Uterus (tissue), 4 donors: ENCODE data around the gene DMD. TPM values are rescaled to one million over a fixed set of nuclear protein-coding genes. Genes with fewer than 3 reads are reported as not detected.
A peak's percentile ranks its signal among the peaks of the same experiment; 100 is the strongest.
"Not testable (repeated sequence)": the region's sequence is repeated elsewhere in the genome, so short reads cannot be mapped to it uniquely, and the experiment has no call there.

Experiments used
- DNase-seq, 2 donors: peaks; one replicate each; pipeline ENCODE4 v3.0.0-alpha.2; 2019 to 2020
- H3K27ac ChIP-seq, 2 donors: fragments of 200-600 bp; sonication (generic); 1 replicate in 1 of 2; 2 replicates in 1 of 2; pipeline ENCODE4 v1.5.1; 2016 to 2018
- H3K27me3 ChIP-seq, 2 donors: fragments of 200-600 bp; sonication (generic); one replicate each; pipeline ENCODE4 v1.5.1; 2018 to 2019; ENCODE audit warnings: control low read depth in 1 of 2
- H3K36me3 ChIP-seq, 2 donors: fragments of 200-600 bp; sonication (generic); one replicate each; pipeline ENCODE4 v1.5.1; 2019; ENCODE audit warnings: control low read depth in 1 of 2
- H3K4me1 ChIP-seq, 2 donors: fragments of 200-600 bp; sonication (generic); one replicate each; pipeline ENCODE4 v1.5.1; 2018 to 2019; ENCODE audit warnings: control low read depth in 1 of 2
- H3K4me3 ChIP-seq, 2 donors: fragments of 200-600 bp; sonication (generic); 1 replicate in 1 of 2; 2 replicates in 1 of 2; pipeline ENCODE4 v1.5.1; 2018 to 2019; ENCODE audit warnings: mild to moderate bottlenecking in 1 of 2
- H3K9me3 ChIP-seq, 2 donors: fragments of 200-600 bp; sonication (generic); one replicate each; pipeline ENCODE4 v1.5.1; 2019; ENCODE audit warnings: control low read depth in 1 of 2
- POLR2A ChIP-seq, 2 donors: fragments of 450-650 bp; IDR thresholded peaks; one replicate each; pipeline ENCODE4 v1.6.1; 2016; ENCODE audit warnings: antibody characterized with exemption in 2 of 2, mild to moderate bottlenecking in 1 of 2, moderate library complexity in 1 of 2
- intact Hi-C: fragments of 100-400 bp; cut with DNase I; formaldehyde crosslinking; loops from one replicate; pipeline ENCODE4 v1.15.1; 2023; ENCODE audit warnings: low total_unique reads
- total RNA-seq, 4 donors: library from RNA; depleted of rRNA in 3 of 4; stranded (reverse); fragments of >200 nt in 3 of 4; gene quantifications; one replicate each; pipeline versions ENCODE4 v1.1.0 to v1.2.4, GENCODE V29; 2014 to 2023
- TF ChIP-seq, protein P1 (sequence below), 4 experiments: fragments of 200-600 bp in 2 of 4; fragments of 450-650 bp in 2 of 4; sonication (generic) in 2 of 4; IDR thresholded peaks; one replicate each; pipeline ENCODE4 v1.5.1; 2016 to 2019; ENCODE audit warnings: antibody characterized with exemption in 4 of 4, mild to moderate bottlenecking in 2 of 4, moderate library complexity in 1 of 4
- donor health status: DM: yes; HTN: yes; CAD: no.

Gene DMD
- total RNA-seq, 4 donors from 2014 or later: 73.8 to 147 (median 97.8) TPM

GRCh38 chrX:33194289-33194688 lies 17.1 kb downstream of the DMD start:
- no peak for DNase-seq
- Histone ChIP-seq H3K9me3 (no peaks in the 10 kb centered on the region), H3K36me3 (no peaks in the 10 kb centered on the region), H3K27me3 (no peaks in the 10 kb centered on the region), H3K4me3 (no peak overlapping the region), H3K4me1 (no peaks in the 10 kb centered on the region), H3K27ac (no peak overlapping the region)
- intact Hi-C loops: no loop called here
- TF ChIP-seq, protein P1, sequence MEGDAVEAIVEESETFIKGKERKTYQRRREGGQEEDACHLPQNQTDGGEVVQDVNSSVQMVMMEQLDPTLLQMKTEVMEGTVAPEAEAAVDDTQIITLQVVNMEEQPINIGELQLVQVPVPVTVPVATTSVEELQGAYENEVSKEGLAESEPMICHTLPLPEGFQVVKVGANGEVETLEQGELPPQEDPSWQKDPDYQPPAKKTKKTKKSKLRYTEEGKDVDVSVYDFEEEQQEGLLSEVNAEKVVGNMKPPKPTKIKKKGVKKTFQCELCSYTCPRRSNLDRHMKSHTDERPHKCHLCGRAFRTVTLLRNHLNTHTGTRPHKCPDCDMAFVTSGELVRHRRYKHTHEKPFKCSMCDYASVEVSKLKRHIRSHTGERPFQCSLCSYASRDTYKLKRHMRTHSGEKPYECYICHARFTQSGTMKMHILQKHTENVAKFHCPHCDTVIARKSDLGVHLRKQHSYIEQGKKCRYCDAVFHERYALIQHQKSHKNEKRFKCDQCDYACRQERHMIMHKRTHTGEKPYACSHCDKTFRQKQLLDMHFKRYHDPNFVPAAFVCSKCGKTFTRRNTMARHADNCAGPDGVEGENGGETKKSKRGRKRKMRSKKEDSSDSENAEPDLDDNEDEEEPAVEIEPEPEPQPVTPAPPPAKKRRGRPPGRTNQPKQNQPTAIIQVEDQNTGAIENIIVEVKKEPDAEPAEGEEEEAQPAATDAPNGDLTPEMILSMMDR (IDR thresholded peaks at IDR 0.05): no peak
- no peak for TF ChIP-seq POLR2A (IDR thresholded peaks at IDR 0.05)

DNA sequence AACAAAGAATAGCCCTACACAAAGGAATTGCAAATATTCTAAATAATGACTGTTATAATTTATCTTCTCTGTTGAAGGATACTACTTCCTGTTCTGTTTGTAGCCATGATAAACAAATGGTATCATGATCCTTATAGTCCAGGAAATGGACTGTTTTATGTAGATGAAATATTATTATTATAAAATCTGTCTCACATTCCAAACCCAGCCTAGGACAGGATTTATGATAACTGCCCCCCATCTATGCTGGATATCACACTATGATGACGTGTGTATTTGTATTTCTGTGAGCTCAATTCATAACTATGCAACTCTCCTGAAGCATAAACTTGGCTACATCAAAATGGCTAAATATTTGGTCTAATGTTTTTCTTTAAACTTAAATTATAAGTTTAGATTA lies 21.3 kb downstream of the DMD start:
- H3K4me3 ChIP-seq: no peak overlapping the region
- no peaks in the 10 kb centered on the region for H3K27me3 ChIP-seq
- no peak overlapping the region for H3K27ac ChIP-seq
- H3K36me3 ChIP-seq: no peaks in the 10 kb centered on the region
- no peak for DNase-seq
- intact Hi-C loops: no loop called here
- TF ChIP-seq, protein P1 (IDR thresholded peaks at IDR 0.05): no peak
- H3K4me1 ChIP-seq: no peaks in the 10 kb centered on the region
- H3K9me3 ChIP-seq: no peaks in the 10 kb centered on the region

DNA sequence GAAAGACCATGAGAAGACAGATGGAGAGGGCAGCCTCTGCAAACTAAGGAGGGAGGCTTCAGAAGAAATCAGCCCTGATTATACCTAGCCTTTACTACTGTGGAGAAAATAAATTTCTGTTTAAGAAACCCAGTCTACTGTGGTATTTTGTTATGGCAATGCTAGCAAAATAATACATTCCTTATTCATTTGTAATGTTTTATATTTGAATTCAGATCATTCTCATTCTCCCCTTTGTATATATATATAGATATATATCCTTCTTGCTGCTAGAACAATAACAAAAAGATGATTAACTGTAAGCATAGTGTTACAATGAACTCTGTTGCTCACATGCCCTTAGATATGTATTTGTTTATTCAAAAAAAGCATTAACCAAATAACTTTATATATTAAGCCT lies 22.5 kb downstream of the DMD start:
- Histone ChIP-seq H3K4me1 (no peaks in the 10 kb centered on the region), H3K4me3 (no peak overlapping the region), H3K36me3 (no peaks in the 10 kb centered on the region), H3K9me3 (no peaks in the 10 kb centered on the region), H3K27me3 (peaks cover 0 to 5% of the 10 kb centered on the region in 2 donors), H3K27ac (no peak overlapping the region)
- no peak for TF ChIP-seq POLR2A (IDR thresholded peaks at IDR 0.05)
- TF ChIP-seq, protein P1 (IDR thresholded peaks at IDR 0.05): no peak
- intact Hi-C loops: no loop called here
- no peak for DNase-seq

DNA sequence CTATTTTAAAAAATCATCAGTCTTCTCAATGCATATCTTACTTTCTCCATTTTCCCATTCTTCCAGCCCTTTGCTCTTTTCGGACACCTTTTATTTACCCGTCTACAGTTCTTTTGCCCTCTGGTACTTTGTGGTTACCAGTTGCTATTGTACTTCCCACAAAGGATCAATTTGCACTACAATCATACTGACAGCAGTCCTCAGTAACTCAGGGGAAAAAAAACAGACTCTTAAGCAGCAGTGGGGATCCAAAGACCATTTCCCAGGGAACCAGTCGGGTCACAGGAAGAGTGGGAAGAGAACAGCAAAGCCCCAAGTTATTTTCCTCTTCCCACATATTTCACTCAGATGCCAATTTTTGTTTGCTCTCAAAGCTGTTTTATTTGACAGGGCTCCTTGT lies 23.1 kb downstream of the DMD start:
- H3K4me1 ChIP-seq: no peaks in the 10 kb centered on the region
- no peak overlapping the region for H3K4me3 ChIP-seq
- H3K9me3 ChIP-seq: no peaks in the 10 kb centered on the region
- H3K27ac ChIP-seq: peak overlapping the region in 1 of 2 donors; percentile 28
- H3K27me3 ChIP-seq: peaks cover 0 to 5% of the 10 kb centered on the region in 2 donors
- no peak for DNase-seq
- TF ChIP-seq, protein P1 (IDR thresholded peaks at IDR 0.05): no peak
- TF ChIP-seq POLR2A (IDR thresholded peaks at IDR 0.05): no peak
- H3K36me3 ChIP-seq: no peaks in the 10 kb centered on the region
- intact Hi-C loops: no loop called here

DNA sequence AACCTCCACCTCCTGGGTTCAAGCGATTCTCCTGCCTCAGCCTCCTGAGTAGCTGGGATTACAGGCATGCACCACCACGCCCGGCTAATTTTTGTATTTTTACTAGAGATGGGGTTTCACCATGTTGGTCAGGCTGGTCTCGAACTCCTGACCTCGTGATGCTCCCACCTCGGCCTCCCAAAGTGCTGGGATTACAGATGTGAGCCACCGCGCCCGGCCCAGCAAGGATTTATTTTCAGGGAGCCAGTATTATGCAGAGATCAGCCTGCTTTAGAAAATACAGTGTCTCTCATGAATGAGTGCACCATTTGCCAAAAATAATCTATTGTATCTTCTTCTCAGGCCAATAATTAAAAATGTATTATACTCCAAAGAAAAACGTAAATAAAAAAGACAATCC lies 26.5 kb downstream of the DMD start:
- H3K4me1 ChIP-seq, H3K27ac ChIP-seq, H3K9me3 ChIP-seq, DNase-seq, intact Hi-C loops, H3K27me3 ChIP-seq, H3K4me3 ChIP-seq, H3K36me3 ChIP-seq: not testable (repeated sequence)

DNA sequence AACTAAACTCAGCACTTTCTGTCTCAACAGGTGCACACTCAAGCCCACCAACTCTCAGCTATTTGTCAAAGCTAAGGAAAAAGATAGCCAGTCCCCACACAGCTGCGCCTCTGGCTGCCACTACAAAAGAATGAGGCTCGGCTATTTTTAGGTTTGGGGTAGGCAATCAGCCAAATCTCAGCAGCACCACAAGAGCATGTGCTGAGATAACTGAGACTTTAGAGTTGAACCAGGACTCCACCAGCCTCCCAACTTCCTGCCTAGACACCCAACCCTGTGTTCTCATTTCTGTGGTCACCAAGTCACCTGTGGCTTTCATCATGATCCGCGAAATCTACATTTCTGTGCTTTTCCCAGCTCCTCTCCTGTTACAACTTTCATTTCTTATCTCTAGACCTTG lies 28.0 kb downstream of the DMD start:
- Histone ChIP-seq H3K27me3 (peaks cover 0 to 5% of the 10 kb centered on the region in 2 donors), H3K27ac (peak overlapping the region; percentile 13 to 54), H3K4me1 (no peaks in the 10 kb centered on the region), H3K9me3 (no peaks in the 10 kb centered on the region), H3K4me3 (no peak overlapping the region), H3K36me3 (no peaks in the 10 kb centered on the region)
- no peak for TF ChIP-seq POLR2A (IDR thresholded peaks at IDR 0.05)
- TF ChIP-seq, protein P1 (IDR thresholded peaks at IDR 0.05): no peak
- intact Hi-C loops: no loop called here
- DNase-seq: peak; percentile 40 to 47
